Right renal cortex interstitium (tissue), 3 donors: ENCODE measurements around the gene CDK5. TPM values are rescaled to one million over a fixed set of nuclear protein-coding genes. Genes with fewer than 3 reads are reported as not detected.
"Not testable (repeated sequence)": the region's sequence is repeated elsewhere in the genome, so short reads cannot be mapped to it uniquely, and the experiment has no call there.

Experiments used
- DNase-seq, 3 donors: peaks; one replicate each; pipeline ENCODE4 v3.0.0-alpha.2; 2013; ENCODE audit warnings: low read depth in 3 of 3, low spot score in 2 of 3
- polyA plus RNA-seq, 3 donors: library from polyadenylated mRNA; unstranded; fragments of 120-200 nt; gene quantifications; one replicate each; pipeline ENCODE4 v1.2.1, GENCODE V29; 2013; ENCODE audit not compliant: insufficient read length in 3 of 3

CDK5 gene
- polyA plus RNA-seq, 3 donors = 15.1 to 19.3 (median 17.1) TPM

- DNase-seq = no peak
Measured at GRCh38 chr7:151038951-151039849, 18.5 kb downstream of the CDK5 start.

- DNase-seq = no peak
Measured at GRCh38 chr7:151035902-151036301, 21.8 kb downstream of the CDK5 start.

GRCh38 chr7:151035026-151035717 lies 22.5 kb downstream of the CDK5 start:
- no peak for DNase-seq

- no peak for DNase-seq
Measured at GRCh38 chr7:151034312-151035025, 23.2 kb downstream of the CDK5 start.

- no peak for DNase-seq
Measured at GRCh38 chr7:151033864-151034249, 23.8 kb downstream of the CDK5 start.

- DNase-seq = no peak
Measured at GRCh38 chr7:151032936-151033863, 24.5 kb downstream of the CDK5 start.

GRCh38 chr7:151031011-151031410 lies 26.7 kb downstream of the CDK5 start:
- no peak for DNase-seq

GRCh38 chr7:151028948-151029501 lies 28.7 kb downstream of the CDK5 start:
- DNase-seq = no peak

GRCh38 chr7:151028131-151028947 lies 29.4 kb downstream of the CDK5 start, which contains the start of gene ABCB8:
Gene ABCB8, plus strand, starts transcription at chr7:151028450. Its CDS starts 66 bp downstream, at chr7:151028516.
- peak; percentile 98 to 99 (median 99) for DNase-seq

- not testable (repeated sequence) for DNase-seq
Measured at GRCh38 chr7:151027728-151028130, 30.0 kb downstream of the CDK5 start.

- not testable (repeated sequence) for DNase-seq
Measured at GRCh38 chr7:151026771-151027727, 30.6 kb downstream of the CDK5 start.

GRCh38 chr7:151025924-151026671 lies 31.6 kb downstream of the CDK5 start:
- no peak for DNase-seq

GRCh38 chr7:151024435-151025056 lies 33.2 kb downstream of the CDK5 start, which contains the start of gene ATG9B:
Gene ATG9B, minus strand, starts transcription at chr7:151024494. Its CDS starts 71 bp downstream, at chr7:151024423.
- no peak for DNase-seq

GRCh38 chr7:151023232-151023631 lies 34.5 kb downstream of the CDK5 start:
- DNase-seq = no peak

- no peak for DNase-seq
Measured at GRCh38 chr7:151020231-151020630, 37.5 kb downstream of the CDK5 start.

GRCh38 chr7:151019130-151019447 lies 38.6 kb downstream of the CDK5 start:
- no peak for DNase-seq
